GM12872 (cell line): Measurements from ENCODE around the gene UBAP1L.

Experiments used
- CTCF ChIP-seq: IDR thresholded peaks from 3 replicates; pipeline ENCODE4 v1.5.1; 2011; ENCODE audit warnings: low read depth, mild to moderate bottlenecking, low read length, moderate library complexity; ENCODE audit not compliant: insufficient read depth

Gene UBAP1L

GRCh38 chr15:65044724-65045481 is 70.1 kb downstream of the UBAP1L start, which contains the start of gene SLC51B:
TSS of gene SLC51B (plus strand) at chr15:65045387. CDS start at chr15:65050005, 4,618 bp downstream.
- TF ChIP-seq CTCF, result no peak

DNA sequence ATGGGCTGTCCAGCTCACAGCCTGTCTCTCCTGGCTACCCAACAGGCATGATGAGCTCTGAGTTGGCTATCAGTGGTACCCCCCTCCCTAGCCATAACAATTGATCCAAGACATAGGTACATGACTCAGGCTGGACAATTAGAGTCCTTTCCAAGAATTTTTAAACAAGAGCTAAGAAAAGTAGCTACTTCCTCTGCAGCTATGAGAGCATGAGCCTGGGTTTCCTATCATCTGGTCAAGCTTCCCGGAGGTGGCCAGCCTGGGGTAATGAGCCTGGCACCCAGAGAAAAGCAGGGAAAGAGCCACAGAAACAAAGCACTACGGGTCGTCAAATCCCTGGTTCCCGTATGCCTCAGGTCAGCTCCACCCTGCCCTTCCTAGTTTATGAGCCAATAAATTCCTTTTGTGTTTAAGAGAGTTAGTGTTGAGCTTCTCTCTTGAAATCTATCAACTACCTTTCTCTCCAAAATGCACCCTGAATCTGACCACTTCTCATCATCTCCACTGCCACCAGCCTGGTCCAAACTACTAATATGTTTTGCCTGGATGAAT is 72.1 kb downstream of the UBAP1L start:
- no peak for TF ChIP-seq CTCF
